ENCODE measurements around the gene SPTBN1. TPM values are rescaled to one million over a fixed set of nuclear protein-coding genes. Genes with fewer than 3 reads are reported as not detected.

The SPTBN1 gene
- total and polyA plus RNA-seq, 2 experiments from 2014 or later: 58.1 to 204 TPM

DNA sequence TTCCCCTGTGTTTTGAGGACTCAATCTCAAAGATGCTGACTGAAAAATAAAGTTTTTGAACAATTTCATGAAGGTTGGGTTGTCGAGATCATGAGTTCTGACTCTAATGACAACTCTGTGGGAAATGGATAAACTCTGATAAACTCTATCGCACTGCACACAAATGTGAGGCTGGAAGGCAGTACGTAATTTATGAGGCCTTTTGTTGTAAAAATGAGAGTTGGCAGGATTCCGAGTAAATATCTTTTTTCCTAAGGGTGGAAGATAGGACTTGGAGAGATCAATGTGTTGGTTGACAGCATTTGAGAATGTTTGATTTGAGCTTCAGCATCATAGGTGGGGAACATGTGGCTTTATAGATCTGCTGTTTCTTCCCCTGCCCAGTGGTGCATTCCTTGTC, 90.4 kb downstream of the SPTBN1 start:
- Mint-ChIP-seq H3K36me3 (ENCODE audit: low read depth) (no peaks in the 10 kb centered on the region), H3K27me3 (ENCODE audit: insufficient read depth, low read depth, poor library complexity) (peaks cover 3% of the 10 kb centered on the region), H3K4me1 (peaks cover 24% of the 10 kb centered on the region; the same call in 2 of the 3 replicates), H3K27ac (no peak overlapping the region), H3K4me3 (no peak overlapping the region), H3K9me3 (no peaks in the 10 kb centered on the region)
- Histone ChIP-seq H4K20me1 (replicated peaks; ENCODE audit: insufficient read depth) (peaks cover 10% of the 10 kb centered on the region), H3K27me3 (ENCODE audit: insufficient read depth) (no peaks in the 10 kb centered on the region), H2AFZ (no peak overlapping the region), H3K9me2 (ENCODE audit: insufficient read depth) (no peaks in the 10 kb centered on the region), H3K4me2 (no peak overlapping the region), H3K4me3 (no peak overlapping the region), H3K4me1 (ENCODE audit: insufficient read depth) (0 out of 2 replicates have a peak, but pooled peaks cover 8% of the 10 kb centered on the region), H3K79me2 (replicated peaks; ENCODE audit: insufficient read depth) (peaks cover 4% of the 10 kb centered on the region; the same call in 1 of the 2 replicates), H3F3A (replicated peaks; ENCODE audit: low read depth) (no peaks in the 10 kb centered on the region), H3K27ac (ENCODE audit: low read depth) (no peak overlapping the region), H3K36me3 (ENCODE audit: insufficient read depth) (no peaks in the 10 kb centered on the region)
- ATAC-seq (no peak), DNase-seq (ENCODE audit: low spot score) (no peak)
- TF ChIP-seq, protein P1, sequence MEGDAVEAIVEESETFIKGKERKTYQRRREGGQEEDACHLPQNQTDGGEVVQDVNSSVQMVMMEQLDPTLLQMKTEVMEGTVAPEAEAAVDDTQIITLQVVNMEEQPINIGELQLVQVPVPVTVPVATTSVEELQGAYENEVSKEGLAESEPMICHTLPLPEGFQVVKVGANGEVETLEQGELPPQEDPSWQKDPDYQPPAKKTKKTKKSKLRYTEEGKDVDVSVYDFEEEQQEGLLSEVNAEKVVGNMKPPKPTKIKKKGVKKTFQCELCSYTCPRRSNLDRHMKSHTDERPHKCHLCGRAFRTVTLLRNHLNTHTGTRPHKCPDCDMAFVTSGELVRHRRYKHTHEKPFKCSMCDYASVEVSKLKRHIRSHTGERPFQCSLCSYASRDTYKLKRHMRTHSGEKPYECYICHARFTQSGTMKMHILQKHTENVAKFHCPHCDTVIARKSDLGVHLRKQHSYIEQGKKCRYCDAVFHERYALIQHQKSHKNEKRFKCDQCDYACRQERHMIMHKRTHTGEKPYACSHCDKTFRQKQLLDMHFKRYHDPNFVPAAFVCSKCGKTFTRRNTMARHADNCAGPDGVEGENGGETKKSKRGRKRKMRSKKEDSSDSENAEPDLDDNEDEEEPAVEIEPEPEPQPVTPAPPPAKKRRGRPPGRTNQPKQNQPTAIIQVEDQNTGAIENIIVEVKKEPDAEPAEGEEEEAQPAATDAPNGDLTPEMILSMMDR (conservative IDR thresholded peaks at IDR 0.05; ENCODE audit: low read depth in 2 of 2): no peak
- TF ChIP-seq POLR2AphosphoS5 (IDR thresholded peaks at IDR 0.05; ENCODE audit: low read depth): no peak
- no peak for TF ChIP-seq CREB1 (CRISPR knock-in tag; IDR thresholded peaks at IDR 0.05; ENCODE audit: low read depth)
- no peak for TF ChIP-seq EZH2 (IDR thresholded peaks at IDR 0.05; ENCODE audit: low read depth, unreplicated experiment)
- TF ChIP-seq JUNB (IDR thresholded peaks at IDR 0.05; ENCODE audit: unreplicated experiment): no peak
- TF ChIP-seq, protein P2, sequence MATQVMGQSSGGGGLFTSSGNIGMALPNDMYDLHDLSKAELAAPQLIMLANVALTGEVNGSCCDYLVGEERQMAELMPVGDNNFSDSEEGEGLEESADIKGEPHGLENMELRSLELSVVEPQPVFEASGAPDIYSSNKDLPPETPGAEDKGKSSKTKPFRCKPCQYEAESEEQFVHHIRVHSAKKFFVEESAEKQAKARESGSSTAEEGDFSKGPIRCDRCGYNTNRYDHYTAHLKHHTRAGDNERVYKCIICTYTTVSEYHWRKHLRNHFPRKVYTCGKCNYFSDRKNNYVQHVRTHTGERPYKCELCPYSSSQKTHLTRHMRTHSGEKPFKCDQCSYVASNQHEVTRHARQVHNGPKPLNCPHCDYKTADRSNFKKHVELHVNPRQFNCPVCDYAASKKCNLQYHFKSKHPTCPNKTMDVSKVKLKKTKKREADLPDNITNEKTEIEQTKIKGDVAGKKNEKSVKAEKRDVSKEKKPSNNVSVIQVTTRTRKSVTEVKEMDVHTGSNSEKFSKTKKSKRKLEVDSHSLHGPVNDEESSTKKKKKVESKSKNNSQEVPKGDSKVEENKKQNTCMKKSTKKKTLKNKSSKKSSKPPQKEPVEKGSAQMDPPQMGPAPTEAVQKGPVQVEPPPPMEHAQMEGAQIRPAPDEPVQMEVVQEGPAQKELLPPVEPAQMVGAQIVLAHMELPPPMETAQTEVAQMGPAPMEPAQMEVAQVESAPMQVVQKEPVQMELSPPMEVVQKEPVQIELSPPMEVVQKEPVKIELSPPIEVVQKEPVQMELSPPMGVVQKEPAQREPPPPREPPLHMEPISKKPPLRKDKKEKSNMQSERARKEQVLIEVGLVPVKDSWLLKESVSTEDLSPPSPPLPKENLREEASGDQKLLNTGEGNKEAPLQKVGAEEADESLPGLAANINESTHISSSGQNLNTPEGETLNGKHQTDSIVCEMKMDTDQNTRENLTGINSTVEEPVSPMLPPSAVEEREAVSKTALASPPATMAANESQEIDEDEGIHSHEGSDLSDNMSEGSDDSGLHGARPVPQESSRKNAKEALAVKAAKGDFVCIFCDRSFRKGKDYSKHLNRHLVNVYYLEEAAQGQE (IDR thresholded peaks at IDR 0.05; ENCODE audit: unreplicated experiment): no peak
- no peak for TF ChIP-seq EZH2phosphoT487 (IDR thresholded peaks at IDR 0.05; ENCODE audit: unreplicated experiment)
- no peak for TF ChIP-seq ZNF331 (CRISPR knock-in tag; IDR thresholded peaks at IDR 0.05; ENCODE audit: low read depth)
- TF ChIP-seq, protein P3, sequence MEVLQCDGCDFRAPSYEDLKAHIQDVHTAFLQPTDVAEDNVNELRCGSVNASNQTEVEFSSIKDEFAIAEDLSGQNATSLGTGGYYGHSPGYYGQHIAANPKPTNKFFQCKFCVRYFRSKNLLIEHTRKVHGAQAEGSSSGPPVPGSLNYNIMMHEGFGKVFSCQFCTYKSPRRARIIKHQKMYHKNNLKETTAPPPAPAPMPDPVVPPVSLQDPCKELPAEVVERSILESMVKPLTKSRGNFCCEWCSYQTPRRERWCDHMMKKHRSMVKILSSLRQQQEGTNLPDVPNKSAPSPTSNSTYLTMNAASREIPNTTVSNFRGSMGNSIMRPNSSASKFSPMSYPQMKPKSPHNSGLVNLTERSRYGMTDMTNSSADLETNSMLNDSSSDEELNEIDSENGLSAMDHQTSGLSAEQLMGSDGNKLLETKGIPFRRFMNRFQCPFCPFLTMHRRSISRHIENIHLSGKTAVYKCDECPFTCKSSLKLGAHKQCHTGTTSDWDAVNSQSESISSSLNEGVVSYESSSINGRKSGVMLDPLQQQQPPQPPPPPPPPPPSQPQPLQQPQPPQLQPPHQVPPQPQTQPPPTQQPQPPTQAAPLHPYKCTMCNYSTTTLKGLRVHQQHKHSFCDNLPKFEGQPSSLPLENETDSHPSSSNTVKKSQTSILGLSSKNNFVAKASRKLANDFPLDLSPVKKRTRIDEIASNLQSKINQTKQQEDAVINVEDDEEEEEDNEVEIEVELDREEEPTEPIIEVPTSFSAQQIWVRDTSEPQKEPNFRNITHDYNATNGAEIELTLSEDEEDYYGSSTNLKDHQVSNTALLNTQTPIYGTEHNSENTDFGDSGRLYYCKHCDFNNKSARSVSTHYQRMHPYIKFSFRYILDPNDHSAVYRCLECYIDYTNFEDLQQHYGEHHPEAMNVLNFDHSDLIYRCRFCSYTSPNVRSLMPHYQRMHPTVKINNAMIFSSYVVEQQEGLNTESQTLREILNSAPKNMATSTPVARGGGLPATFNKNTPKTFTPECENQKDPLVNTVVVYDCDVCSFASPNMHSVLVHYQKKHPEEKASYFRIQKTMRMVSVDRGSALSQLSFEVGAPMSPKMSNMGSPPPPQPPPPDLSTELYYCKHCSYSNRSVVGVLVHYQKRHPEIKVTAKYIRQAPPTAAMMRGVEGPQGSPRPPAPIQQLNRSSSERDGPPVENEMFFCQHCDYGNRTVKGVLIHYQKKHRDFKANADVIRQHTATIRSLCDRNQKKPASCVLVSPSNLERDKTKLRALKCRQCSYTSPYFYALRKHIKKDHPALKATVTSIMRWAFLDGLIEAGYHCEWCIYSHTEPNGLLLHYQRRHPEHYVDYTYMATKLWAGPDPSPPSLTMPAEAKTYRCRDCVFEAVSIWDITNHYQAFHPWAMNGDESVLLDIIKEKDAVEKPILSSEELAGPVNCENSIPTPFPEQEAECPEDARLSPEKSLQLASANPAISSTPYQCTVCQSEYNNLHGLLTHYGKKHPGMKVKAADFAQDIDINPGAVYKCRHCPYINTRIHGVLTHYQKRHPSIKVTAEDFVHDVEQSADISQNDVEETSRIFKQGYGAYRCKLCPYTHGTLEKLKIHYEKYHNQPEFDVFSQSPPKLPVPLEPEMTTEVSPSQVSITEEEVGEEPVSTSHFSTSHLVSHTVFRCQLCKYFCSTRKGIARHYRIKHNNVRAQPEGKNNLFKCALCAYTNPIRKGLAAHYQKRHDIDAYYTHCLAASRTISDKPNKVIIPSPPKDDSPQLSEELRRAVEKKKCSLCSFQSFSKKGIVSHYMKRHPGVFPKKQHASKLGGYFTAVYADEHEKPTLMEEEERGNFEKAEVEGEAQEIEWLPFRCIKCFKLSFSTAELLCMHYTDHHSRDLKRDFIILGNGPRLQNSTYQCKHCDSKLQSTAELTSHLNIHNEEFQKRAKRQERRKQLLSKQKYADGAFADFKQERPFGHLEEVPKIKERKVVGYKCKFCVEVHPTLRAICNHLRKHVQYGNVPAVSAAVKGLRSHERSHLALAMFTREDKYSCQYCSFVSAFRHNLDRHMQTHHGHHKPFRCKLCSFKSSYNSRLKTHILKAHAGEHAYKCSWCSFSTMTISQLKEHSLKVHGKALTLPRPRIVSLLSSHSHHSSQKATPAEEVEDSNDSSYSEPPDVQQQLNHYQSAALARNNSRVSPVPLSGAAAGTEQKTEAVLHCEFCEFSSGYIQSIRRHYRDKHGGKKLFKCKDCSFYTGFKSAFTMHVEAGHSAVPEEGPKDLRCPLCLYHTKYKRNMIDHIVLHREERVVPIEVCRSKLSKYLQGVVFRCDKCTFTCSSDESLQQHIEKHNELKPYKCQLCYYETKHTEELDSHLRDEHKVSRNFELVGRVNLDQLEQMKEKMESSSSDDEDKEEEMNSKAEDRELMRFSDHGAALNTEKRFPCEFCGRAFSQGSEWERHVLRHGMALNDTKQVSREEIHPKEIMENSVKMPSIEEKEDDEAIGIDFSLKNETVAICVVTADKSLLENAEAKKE (CRISPR knock-in tag; IDR thresholded peaks at IDR 0.05): no peak
- TF ChIP-seq STAT1 (IDR thresholded peaks at IDR 0.05; ENCODE audit: unreplicated experiment): no peak
- no peak for TF ChIP-seq NANOG (IDR thresholded peaks at IDR 0.05; ENCODE audit: borderline replicate concordance)
- TF ChIP-seq ZNF114 (CRISPR knock-in tag; IDR thresholded peaks at IDR 0.05): no peak
- TF ChIP-seq, protein P4, sequence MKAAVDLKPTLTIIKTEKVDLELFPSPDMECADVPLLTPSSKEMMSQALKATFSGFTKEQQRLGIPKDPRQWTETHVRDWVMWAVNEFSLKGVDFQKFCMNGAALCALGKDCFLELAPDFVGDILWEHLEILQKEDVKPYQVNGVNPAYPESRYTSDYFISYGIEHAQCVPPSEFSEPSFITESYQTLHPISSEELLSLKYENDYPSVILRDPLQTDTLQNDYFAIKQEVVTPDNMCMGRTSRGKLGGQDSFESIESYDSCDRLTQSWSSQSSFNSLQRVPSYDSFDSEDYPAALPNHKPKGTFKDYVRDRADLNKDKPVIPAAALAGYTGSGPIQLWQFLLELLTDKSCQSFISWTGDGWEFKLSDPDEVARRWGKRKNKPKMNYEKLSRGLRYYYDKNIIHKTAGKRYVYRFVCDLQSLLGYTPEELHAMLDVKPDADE (IDR thresholded peaks at IDR 0.05): no peak

Measured in GM23338 (cell line).